Tibial nerve (tissue), 4 donors: ENCODE data around the gene SCAPER. TPM values are rescaled to one million over a fixed set of nuclear protein-coding genes. Genes with fewer than 3 reads are reported as not detected.

Experiments used
- DNase-seq, 2 donors: peaks; one replicate each; pipeline ENCODE4 v3.0.0-alpha.2; 2019; ENCODE audit warnings: low spot score in 2 of 2
- H3K27ac ChIP-seq, 4 donors: fragments of 200-600 bp; sonication (generic) in 3 of 4; one replicate each; pipeline ENCODE4 v1.5.1; 2017 to 2019; ENCODE audit warnings: mild to moderate bottlenecking in 1 of 4
- H3K27me3 ChIP-seq, 2 donors: fragments of 200-600 bp; sonication (generic) in 1 of 2; one replicate each; pipeline versions ENCODE4 v1.5.1 to v1.6.0; 2017 to 2019
- H3K36me3 ChIP-seq, 3 donors: fragments of 200-600 bp; sonication (generic); one replicate each; pipeline ENCODE4 v1.5.1; 2018 to 2019
- H3K4me1 ChIP-seq, 4 donors: fragments of 200-600 bp; sonication (generic) in 3 of 4; one replicate each; pipeline ENCODE4 v1.5.1; 2017 to 2019
- H3K4me3 ChIP-seq, 4 donors: fragments of 200-600 bp; sonication (generic) in 3 of 4; one replicate each; pipeline ENCODE4 v1.5.1; 2017 to 2019; ENCODE audit warnings: mild to moderate bottlenecking in 1 of 4, moderate library complexity in 1 of 4
- H3K9me3 ChIP-seq, 4 donors: fragments of 200-600 bp; sonication (generic) in 3 of 4; one replicate each; pipeline ENCODE4 v1.5.1; 2017 to 2019
- CTCF ChIP-seq, 5 experiments: fragments of 200-600 bp in 3 of 5; fragments of 450-650 bp in 2 of 5; sonication (generic) in 3 of 5; IDR thresholded peaks; one replicate each; pipeline ENCODE4 v1.5.1; 2016 to 2019; ENCODE audit warnings: antibody characterized with exemption in 5 of 5, mild to moderate bottlenecking in 3 of 5, moderate library complexity in 2 of 5
- EP300 ChIP-seq, 2 donors: sonication (generic); formaldehyde crosslinking; IDR thresholded peaks; one replicate each; pipeline ENCODE4 v1.6.1; 2017; ENCODE audit warnings: antibody characterized with exemption in 2 of 2, mild to moderate bottlenecking in 1 of 2
- POLR2A ChIP-seq, 2 donors: fragments of 450-650 bp; IDR thresholded peaks; one replicate each; pipeline ENCODE4 v1.6.1; 2017; ENCODE audit warnings: antibody characterized with exemption in 2 of 2, mild to moderate bottlenecking in 2 of 2, moderate library complexity in 2 of 2
- WGBS, 2 donors: methylation state at CpG; one replicate each; pipeline ENCODE4 v1.1.5; 2018; 5-methylcytosine and 5-hydroxymethylcytosine counted together
- total RNA-seq, 4 donors: library from RNA; depleted of rRNA; stranded (reverse); fragments of >200 nt; gene quantifications; one replicate each; pipeline ENCODE4 v1.1.0, GENCODE V29; 2016

SCAPER gene
- total RNA-seq, 4 donors from 2014 or later: 25.5 to 45.3 (median 37.3) TPM

GRCh38 chr15:76334438-76335306 is 570.5 kb downstream of the SCAPER start:
- DNase-seq: no peak
- Histone ChIP-seq H3K27me3 (peaks cover 16 to 86% of the 10 kb centered on the region in 2 donors), H3K4me3 (no peak overlapping the region), H3K9me3 (no peaks in the 10 kb centered on the region), H3K4me1 (peaks cover 0 to 44% (median 22%) of the 10 kb centered on the region in 4 donors), H3K36me3 (no peaks in the 10 kb centered on the region), H3K27ac (no peak overlapping the region)
- WGBS, 2 donors: 24 to 26% methylated on average over 44 of the region's 44 CpGs
- TF ChIP-seq POLR2A (IDR thresholded peaks at IDR 0.05) (no peak), EP300 (IDR thresholded peaks at IDR 0.05) (no peak), CTCF (IDR thresholded peaks at IDR 0.05) (no peak)

GRCh38 chr15:76333720-76334437 is 571.3 kb downstream of the SCAPER start:
- Histone ChIP-seq H3K4me1 (peaks cover 0 to 37% (median 18%) of the 10 kb centered on the region in 4 donors), H3K36me3 (no peaks in the 10 kb centered on the region), H3K4me3 (no peak overlapping the region), H3K9me3 (no peaks in the 10 kb centered on the region), H3K27ac (no peak overlapping the region), H3K27me3 (peaks cover 14 to 82% of the 10 kb centered on the region in 2 donors)
- WGBS, 2 donors: 44 to 48% methylated on average over 9 of the region's 9 CpGs
- DNase-seq: no peak
- TF ChIP-seq EP300 (IDR thresholded peaks at IDR 0.05): no peak
- TF ChIP-seq POLR2A (IDR thresholded peaks at IDR 0.05): no peak
- TF ChIP-seq CTCF (IDR thresholded peaks at IDR 0.05): no peak

- H3K36me3 ChIP-seq: no peaks in the 10 kb centered on the region
- H3K9me3 ChIP-seq: no peaks in the 10 kb centered on the region
- H3K4me1 ChIP-seq: peaks cover 0 to 33% (median 18%) of the 10 kb centered on the region in 4 donors
- no peak overlapping the region for H3K4me3 ChIP-seq
- no peak for DNase-seq
- peaks cover 14 to 79% of the 10 kb centered on the region in 2 donors for H3K27me3 ChIP-seq
- TF ChIP-seq POLR2A (IDR thresholded peaks at IDR 0.05) (no peak), EP300 (IDR thresholded peaks at IDR 0.05) (no peak), CTCF (IDR thresholded peaks at IDR 0.05) (no peak)
- no peak overlapping the region for H3K27ac ChIP-seq
- 90 to 100% methylated on average over 1 of the region's 1 CpG for WGBS, 2 donors
Measured at GRCh38 chr15:76333309-76333708, 571.8 kb downstream of the SCAPER start.

- H3K27ac ChIP-seq: no peak overlapping the region
- 100% methylated on average over 1 of the region's 1 CpG for WGBS, 2 donors
- peaks cover 14 to 79% of the 10 kb centered on the region in 2 donors for H3K27me3 ChIP-seq
- no peaks in the 10 kb centered on the region for H3K36me3 ChIP-seq
- H3K4me3 ChIP-seq: no peak overlapping the region
- DNase-seq: no peak
- no peaks in the 10 kb centered on the region for H3K9me3 ChIP-seq
- TF ChIP-seq POLR2A (IDR thresholded peaks at IDR 0.05) (no peak), CTCF (IDR thresholded peaks at IDR 0.05) (no peak), EP300 (IDR thresholded peaks at IDR 0.05) (no peak)
- peaks cover 0 to 28% (median 14%) of the 10 kb centered on the region in 4 donors for H3K4me1 ChIP-seq
Measured at GRCh38 chr15:76332796-76333195, 572.3 kb downstream of the SCAPER start.
